Activated T-helper 9 cell treated with anti-CD3 and anti-CD28 coated beads, Interleukin-2, amount 50 U/mL, for 16 hours (primary cell): ENCODE data around the gene UROC1.

ENCODE experiments used
- DNase-seq: peaks from one replicate; pipeline ENCODE4 v3.0.0-alpha.2; 2020; ENCODE audit warnings: low read depth

The UROC1 gene

DNA sequence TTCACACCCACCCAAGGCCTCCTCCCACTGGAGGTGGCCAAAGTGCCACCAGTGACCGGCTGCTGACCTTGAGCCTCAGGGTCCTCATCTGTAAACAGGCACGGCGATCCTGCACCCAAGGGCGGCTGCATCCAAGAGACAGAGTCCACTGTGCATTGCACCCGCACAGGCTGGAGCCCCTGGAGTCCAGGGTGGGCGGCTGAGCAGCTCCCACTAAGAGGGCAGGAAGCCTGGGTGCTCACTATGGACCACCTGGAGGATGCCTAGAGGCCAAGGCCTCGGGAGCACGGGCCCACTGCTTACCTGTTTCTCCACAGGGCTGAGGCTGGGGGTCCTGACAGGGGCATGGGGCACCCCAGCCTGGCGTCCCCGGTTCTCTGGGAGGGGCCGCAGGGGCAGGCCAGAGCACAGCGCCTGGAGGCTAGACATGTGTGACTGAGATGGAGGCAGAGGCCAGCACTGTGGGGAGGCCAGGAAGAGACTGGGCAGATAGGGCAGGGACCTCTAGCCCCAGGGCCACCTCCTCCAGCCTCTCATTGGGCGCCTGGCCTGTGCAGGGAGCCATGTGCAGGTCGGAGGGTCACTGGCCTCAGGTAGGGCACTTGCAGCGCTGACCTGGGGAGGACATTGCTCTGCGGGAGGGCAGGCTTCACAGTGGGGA, at the start of gene UROC1:
Gene UROC1 (minus strand): TSS at position 483 of the 661 bp plus-strand sequence. CDS start 54 bp downstream, at position 429.
- no peak for DNase-seq

DNA sequence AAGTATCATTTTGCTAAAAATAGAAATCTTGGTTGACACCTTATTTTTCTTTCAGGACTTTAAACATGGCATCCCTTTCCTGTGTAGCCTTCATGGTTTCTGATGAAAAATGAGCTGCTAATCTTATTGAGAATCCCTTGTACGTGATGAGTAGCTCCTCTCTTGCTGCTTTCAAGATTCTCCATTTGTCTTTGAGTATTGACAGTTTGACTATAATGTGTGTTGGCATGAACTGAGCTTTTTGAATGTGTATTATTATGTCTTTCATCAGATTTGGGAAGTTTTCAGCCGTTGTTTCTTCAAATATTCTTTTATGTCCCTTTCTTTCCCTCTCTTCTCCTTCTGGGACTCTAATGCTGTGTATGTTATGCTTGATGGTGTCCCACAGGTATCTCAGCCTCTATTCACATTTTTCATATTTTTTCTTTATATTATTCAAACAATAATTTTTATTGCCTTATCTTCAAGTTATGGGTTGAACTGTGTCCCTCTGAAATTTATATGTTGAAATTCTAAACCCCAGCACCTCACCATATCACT, 45.2 kb upstream of the UROC1 start:
- DNase-seq, result no peak

DNA sequence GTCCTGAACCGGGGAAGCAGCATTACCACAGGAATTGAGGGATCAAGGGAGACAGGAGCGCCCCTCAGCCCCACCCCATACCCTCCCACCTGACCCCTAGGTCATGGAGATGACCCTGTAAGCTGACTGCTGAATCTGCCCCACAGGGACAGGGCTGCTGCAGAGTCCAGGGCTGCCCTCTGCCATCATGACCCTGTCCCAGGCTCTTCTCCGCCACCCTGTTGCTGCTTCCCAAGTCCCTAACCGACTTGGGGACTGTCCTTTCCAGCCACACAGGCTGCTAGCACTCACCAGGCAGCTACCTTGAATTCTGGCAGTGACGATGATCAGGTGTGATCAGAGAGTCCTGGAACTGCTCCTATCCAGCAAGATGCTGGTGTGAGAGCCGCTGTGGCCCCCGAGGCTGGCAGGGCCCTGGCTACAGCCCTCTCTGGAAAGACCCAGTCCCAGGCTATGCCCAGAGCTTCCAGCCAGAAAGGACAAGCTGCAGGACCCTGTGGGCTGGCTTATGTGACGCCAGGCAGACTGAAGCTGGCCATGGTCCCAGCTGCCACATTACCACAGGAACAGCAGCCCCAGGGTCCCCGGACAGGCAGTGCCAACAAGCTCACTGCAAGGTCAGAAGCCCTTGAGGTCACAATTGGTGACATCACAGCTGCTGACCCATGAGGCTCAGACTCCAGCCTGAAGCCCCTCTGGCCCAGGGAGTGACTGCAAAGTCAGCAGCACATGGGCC, 40.9 kb upstream of the UROC1 start, which contains the start of gene C3orf22:
Gene C3orf22 (minus strand): TSS at position 597 of the 736 bp plus-strand sequence. CDS start 5,542 bp downstream, outside the sequence.
- no peak for DNase-seq

DNA sequence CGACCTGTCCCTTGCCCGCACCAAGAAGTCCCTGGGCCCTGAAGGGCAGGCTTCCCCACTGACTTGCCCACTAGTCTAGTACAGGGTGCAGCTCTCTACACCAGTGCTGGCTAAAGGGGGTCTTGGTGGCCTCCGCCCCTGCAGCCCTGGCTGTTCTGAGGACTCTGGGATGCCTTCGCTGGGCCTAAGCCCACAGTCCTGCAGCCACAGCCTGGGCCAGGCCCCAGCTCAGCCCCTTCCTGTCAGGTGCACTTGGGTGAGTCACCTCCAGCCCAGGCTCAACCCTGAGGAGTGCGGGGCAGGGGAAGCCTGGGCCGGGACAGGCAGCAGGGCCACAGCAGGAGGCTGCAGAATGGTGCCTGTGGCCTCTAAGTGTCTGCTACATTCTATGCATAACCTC, 40.2 kb upstream of the UROC1 start:
- DNase-seq, result no peak

DNA sequence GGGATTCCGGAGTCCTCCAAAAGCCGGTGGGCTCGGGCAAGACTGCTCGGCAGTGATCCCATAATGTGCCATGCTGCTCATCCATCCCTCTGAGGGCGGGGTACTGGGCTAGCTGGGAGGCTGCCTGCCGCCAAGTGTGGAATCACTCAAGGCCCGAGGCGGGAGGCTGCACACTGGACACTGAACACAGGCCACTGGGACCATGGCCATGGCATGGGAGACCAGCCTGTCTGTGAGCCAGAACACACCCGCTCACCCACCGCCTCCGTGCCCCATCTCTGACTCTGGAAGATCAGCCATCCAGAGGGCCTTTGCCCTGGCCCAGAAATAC, 39.8 kb upstream of the UROC1 start:
- DNase-seq, result no peak

DNA sequence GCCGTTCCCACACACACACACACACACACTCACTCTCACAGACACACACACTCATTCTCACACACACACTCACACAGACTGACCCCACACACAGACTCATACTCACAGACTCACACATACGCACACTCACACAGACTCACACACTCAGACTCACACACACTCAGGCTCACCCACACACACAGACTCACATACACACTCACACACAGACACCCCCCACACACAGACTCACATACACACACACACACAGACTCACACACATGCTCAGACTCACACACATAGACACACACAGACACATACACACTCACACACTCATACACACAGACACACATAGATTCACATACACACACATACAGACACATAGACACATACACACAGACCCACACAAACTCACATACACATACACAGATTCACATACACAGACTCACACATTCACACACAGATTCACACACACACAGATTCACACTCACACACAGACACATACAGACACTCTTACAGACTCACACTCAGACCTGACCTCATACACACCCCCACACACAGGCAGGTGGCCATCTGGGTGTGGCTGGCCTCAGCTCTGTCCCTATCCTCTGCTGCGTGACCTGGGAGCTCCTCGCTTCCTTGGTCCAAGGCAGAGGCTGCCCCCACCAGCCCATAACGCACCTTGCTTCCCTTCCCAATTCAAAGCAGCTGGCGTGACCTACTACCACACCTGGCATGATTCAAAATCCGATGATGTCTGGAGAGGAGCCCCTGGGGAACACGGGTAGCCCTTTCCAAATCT, 39.3 kb upstream of the UROC1 start:
- DNase-seq, result no peak

DNA sequence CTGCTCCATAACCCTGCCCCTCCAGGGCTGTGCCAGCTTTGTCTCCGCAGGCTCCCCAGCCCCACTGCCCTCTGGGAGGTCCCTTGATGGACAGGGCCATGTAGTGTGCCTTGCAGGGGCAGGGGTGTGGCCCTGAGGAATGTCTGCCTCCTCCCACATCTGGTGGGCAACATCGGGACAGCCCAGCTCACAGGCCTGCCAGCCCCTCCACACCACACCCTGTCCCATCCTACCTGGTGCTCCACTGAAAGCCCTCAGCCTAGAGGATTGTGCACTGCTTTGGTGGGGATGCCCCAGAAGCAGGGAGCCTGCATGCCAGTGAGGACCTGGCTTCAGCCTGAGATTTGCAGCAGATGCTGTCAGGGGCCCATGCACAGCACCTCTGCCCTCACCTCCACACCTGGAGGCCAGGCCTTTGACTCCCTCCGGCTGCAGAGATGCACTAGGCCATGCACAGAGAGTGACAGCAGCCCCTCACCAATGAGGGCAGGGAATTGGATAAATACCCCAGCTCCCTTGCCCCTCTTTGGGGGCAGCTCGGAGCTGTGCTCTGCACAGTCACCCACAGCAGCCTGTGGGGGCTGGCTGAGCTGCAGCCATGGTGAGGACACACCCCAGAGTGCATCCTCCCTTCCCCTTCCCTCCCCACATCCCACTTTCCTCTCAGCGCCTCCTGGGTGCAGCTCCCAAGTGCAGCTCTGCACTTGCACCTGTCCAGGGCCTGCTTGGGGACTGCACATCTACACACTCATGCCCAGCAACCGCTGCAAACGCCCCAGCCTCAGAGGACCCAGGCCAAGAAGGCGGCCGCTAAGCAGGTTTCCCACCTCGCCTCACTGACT, 38.4 kb upstream of the UROC1 start:
- no peak for DNase-seq

DNA sequence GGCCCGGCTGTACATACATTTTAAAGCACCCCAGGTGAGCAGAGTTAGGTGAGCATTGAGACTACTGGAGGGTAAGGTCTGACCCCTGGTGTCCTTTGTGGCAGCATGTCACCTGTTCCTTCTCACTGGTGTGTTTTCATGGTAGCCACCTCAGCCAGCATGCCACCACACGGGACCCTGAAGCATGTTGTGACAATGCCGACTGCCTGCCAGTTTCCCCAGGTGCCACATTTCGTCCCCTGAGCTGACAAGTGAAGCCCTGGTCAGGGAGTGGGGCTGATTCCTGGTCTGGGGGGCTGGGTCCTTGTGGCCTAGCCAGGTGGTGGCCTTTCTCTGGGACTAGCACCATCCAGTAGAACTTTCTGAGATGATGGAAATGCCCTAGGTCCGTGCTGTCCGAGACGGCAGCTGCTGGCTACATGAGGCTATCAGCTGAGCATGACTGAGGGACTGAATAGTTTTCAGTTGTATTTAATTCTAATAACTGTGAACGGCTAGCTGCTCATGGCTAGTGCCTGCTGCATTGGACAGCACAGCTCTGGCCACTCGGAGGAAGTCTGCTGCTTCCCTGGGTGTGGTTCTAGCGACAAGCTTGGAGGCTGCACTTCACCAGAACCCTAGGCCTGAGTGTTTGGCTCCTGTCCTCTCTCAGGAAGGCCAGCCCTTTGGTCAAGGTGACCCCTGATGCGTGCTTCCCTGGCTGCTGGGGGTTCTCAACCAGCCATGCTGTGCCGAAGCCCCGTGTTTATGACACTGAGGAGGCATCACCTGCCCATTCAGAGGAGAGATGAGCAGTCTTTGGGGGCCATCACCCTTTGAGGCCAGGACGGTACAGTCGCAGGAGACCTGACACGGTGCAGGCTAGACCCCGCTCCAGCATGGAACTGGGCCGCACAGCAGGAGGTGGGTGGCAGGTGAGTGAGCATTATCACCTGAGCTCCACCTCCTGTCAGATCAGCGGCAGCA, 37.3 kb upstream of the UROC1 start:
- DNase-seq, result no peak

DNA sequence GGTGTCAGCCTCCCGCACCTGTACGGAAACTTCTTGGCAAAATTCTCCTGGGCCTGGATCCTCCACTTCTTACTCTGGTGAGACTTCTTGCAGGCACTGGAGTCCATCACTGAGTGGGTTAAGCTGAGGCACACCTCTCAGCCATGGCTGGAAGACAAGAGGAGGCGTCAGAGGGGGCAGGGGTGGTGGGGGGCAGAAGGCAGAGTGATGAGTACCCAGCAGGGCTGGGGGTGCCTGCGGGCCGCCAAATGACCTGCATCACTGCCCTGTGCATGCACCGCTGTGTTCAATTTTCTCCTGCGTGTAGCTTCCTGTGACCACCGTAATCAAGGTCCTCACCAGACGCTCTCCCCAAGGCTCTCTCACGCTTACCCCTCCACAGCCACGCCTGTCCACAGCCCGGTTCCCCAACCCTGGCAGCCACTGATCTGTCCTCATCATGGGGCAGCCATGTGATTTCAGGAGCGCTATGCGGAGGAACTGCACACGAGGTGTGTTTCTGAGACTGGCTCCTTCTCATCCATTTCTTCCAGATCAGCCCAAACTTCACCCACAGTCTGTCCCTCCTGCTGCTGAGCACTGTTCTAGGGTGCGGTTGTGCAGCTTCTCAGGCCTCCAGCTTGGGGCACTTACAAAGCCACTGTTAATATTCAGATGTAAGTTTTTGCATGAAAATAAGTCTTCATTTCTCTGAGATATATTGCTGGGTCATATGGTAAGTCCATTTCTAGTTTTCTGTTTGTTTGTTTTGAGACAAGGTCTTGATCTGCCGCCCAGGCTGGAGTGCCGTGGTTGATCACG, 35.9 kb upstream of the UROC1 start:
- DNase-seq, result no peak

DNA sequence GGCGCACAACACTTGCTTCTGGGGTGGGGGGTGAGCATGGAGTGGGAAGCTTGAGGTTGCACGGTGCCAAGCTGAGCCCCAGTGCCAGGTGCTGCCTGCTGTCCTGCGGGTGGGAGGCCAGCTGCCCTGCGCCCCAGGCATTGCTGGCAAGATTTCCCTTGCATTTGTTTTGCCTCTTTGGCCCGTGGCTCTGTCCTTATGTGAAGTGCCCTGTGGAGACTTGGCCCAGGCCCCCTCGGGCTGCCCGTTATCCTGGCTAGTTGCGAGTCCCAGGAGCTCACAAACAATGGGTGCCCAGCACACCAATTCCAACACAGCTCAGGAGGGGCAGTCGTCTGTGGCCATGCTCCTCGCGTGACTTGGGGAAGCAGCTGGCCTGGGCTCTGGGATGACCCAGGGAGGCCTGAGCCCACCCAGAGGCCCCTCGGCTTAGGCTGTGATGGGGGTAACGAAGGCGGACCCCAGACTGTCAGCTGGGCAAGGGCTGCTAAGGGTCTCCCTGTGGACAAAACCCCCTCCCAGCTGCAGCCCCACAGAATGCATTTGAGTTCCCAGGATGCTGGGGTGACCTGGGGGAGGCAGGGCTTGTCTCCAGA, 35.2 kb upstream of the UROC1 start:
- no peak for DNase-seq

DNA sequence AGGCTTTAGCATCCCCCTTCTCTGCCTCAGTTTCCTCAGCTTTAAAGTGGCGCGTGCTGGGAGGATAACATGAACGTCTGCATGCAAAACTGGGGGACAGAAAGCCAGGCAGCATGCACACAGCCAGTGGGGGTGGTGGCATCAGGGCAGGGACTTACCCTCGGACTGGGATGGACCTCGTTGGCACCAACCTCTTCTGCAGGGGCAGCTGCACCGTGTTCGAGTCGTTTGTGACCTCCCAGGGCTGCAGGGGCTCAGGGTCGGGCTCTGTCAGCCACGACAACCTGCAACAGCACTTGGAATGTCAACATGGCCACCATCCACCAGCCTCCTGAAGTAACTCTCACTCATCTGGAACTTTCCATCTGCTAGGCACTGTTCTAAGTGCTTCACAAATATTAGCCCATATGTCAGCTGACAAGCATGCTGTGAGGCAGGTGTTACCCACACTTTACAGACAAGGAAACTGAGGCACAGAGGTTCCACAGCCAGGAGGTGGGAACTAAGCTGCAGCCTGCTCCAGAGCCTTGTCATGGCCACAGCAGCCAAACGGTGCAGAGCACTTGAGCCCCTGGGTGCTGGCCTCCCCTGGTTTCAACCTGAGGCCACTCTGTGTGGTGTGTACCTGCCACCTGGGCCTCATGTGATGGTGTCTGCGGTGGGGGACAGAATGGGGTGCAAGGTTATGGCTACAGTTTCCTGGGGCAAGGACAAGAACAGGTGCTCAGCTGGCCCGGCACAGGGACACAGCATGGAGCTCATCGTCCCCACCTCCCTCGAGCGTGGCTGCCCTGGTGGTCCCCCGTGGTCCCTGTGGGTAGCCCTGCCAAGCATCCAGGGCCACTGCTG, 34.5 kb upstream of the UROC1 start:
- no peak for DNase-seq

DNA sequence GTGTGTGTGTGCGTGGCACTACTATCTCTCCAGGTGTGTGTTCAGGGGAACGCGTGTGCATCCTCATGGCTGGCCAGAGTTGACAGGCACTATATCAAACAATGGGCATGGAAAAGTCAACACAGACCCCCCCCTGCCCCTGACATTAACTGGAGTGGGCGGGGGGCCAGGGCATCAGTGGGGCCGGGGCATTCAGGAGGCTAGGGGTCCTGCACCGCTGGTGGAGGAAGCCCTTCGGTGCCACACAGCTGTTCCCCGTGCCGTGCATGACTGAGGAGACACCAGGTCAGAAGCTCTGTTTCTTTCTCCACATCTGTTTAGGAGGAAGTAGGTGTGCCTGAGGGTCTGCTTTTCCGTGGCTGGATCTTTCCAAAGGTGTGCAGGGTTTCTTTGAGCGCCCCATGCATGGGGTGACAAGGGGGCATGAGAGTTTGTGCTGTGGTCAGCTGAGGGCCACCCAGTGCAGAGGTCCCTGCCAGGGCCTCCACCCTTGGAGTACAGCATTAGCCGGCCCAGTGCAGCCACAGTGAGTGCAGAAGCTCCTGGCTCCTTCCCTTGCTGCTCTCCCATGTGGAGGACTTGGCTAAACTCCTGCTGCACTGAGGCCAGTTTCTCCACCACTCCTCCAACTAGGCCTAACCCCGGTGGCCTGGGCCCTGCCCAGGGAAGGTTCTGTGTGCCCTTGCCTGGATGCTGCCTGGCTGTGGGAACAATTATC, 33.7 kb upstream of the UROC1 start:
- no peak for DNase-seq

DNA sequence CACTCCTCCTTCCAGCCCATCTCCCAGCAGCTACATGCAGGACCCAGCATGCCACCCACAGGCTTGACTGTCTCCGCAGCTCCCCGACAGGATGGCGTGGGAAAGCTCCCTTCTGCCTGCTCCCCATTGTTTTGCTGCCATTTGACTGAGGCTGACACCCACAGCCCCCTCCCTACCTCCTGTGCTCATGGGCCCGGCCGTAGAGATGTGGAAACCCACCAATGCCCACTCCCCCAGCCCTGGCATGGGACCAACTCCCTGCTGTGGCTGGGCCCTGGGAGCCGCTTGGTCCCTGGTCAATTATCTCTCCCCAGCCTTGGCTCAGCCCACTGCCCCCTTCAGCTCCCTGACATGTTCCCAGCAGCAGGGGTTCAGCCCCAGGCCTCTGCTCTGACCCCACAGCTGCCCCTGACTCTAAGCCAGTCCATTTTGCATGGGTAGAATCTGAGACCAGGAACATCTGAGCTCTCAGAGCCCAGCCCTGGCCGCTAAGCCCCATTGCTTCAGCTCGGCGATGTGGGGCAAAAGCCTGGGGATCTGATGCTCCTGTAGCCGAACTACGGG, 33.0 kb upstream of the UROC1 start:
- no peak for DNase-seq

DNA sequence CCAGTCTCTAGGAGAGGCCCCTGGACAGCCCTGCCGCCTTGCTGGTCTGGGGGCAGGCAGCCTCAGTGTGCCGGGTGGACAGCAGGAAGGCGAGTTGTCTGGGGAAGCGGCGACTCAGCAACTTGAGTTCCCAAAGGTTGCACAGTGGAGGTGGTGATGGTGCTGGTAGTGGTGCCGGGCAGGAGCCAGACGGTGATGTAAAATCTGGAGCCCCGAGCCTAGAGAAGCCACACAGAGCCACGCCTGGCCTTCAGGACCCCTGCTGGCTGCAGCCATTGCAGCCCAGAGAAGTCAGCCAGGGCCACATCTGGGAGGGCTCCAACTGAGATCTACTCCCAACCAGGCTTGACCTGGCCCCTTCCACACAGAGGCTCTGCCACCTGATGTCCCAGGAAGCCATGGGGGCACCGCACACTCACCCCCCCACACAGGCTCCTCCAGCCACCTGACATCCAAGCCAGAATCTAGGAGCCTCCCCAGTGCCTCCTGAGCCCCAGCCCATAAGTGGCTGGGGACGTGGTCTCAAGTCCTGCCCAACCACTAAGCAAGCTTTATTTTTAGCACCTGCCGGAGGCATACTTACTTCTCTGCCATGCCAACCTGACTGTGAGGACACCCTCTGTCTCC, 32.4 kb upstream of the UROC1 start:
- DNase-seq, result no peak

DNA sequence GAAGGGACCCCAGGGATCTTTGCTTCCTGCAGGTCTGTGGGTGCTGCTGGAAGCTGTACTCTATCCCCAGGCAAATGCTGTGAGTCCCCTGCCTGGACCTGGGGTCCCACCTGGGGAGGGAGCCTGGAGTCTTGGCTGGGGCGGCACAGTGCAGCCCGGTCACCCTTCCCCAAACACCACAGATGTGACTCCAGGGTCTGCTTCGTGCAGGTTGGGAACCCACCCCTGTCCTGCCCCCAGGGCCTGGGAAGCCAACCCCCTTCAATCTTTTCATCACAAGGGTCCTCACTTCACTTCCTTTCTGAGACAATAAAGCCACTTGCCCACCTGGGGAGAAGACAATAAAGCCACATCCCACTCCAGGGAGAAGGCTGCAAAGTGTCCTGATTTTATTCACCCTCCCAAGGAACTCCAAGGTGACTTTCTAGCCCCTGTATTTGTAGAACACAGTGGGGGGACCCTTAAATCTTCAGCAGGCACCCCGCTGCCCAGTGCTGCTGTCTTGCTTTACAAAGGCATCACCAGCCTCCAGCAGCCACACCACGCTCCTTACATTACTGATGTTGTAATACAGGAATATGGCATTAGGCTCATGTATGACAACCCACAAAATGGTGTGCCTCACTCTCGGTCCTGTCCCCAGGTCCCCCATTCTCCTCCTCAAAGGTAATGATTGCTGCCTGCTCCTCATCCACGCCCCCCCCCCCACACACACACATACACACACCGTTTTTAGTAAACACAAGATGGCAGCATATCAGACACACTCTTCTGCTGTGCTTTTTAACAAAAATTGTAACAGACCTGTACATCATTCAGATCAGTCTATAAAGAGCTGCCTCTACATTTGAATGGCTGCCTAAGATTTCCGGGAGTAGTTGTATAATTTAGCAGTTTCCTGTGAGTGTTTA, 31.2 kb upstream of the UROC1 start:
- DNase-seq, result no peak

DNA sequence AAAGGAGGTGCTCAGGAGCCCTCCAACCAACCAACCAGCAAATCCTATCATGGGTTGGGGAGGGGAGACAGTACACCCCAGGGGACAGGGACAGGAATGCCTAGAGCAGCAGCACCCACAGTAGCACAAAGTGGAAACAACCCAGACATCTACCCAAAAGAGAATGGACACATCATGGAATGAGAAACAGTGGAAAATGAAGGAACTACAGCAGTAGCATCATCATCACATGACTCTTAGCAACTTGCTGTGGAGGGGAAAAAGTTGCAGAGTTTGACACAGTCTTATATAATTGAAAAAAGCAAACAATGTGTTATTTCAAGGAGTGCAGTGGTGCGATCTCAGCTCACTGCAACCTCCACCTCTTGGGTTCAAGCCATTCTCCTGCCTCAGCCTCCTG, 30.1 kb upstream of the UROC1 start:
- DNase-seq, result no peak
